ENCODE measurements around the gene ADORA1. TPM values are rescaled to one million over a fixed set of nuclear protein-coding genes. Genes with fewer than 3 reads are reported as not detected.

The ADORA1 gene
- total RNA-seq, 2 donors from 2014 or later = 0.27 to 47.3 TPM

DNA sequence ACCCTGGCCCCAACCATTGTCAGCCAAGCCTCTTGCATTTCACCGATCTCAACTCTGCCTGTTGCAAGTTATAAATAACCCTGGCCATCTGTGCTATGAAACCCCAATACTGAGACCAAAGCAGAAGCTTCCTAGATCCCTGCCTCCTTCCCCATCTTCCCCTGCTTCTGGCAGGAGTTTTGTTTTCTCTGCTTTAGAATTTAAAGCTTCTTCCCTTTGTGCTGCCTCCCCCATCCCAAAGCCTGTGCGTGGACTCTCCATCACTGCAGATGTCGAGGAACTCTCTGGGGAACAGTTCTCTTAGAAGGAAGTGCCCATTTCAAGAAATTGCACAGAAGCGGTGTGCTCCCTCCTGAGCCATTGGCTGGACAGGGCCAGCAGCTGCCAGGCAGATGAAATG is 24.3 kb upstream of the ADORA1 start:
- no peaks in the 10 kb centered on the region for H3K4me1 ChIP-seq (replicated peaks)
- H3K27ac ChIP-seq = no peak overlapping the region
- H3K27me3 ChIP-seq (replicated peaks; ENCODE audit: insufficient read depth) = no peaks in the 10 kb centered on the region
- WGBS = 67% methylated on average over 4 of the region's 4 CpGs
- no peaks in the 10 kb centered on the region for H3K9me3 ChIP-seq
- intact Hi-C loops (cut with DNase I) = no loop called here
- TF ChIP-seq, protein P1, sequence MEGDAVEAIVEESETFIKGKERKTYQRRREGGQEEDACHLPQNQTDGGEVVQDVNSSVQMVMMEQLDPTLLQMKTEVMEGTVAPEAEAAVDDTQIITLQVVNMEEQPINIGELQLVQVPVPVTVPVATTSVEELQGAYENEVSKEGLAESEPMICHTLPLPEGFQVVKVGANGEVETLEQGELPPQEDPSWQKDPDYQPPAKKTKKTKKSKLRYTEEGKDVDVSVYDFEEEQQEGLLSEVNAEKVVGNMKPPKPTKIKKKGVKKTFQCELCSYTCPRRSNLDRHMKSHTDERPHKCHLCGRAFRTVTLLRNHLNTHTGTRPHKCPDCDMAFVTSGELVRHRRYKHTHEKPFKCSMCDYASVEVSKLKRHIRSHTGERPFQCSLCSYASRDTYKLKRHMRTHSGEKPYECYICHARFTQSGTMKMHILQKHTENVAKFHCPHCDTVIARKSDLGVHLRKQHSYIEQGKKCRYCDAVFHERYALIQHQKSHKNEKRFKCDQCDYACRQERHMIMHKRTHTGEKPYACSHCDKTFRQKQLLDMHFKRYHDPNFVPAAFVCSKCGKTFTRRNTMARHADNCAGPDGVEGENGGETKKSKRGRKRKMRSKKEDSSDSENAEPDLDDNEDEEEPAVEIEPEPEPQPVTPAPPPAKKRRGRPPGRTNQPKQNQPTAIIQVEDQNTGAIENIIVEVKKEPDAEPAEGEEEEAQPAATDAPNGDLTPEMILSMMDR (IDR thresholded peaks at IDR 0.05) = no peak
- TF ChIP-seq POLR2A (IDR thresholded peaks at IDR 0.05) = no peak
- no peak for TF ChIP-seq POLR2AphosphoS5 (IDR thresholded peaks at IDR 0.05)
- H3K4me3 ChIP-seq = no peak overlapping the region
- no peaks in the 10 kb centered on the region for H3K36me3 ChIP-seq
- DNase-seq (ENCODE audit: low spot score) = no peak

DNA sequence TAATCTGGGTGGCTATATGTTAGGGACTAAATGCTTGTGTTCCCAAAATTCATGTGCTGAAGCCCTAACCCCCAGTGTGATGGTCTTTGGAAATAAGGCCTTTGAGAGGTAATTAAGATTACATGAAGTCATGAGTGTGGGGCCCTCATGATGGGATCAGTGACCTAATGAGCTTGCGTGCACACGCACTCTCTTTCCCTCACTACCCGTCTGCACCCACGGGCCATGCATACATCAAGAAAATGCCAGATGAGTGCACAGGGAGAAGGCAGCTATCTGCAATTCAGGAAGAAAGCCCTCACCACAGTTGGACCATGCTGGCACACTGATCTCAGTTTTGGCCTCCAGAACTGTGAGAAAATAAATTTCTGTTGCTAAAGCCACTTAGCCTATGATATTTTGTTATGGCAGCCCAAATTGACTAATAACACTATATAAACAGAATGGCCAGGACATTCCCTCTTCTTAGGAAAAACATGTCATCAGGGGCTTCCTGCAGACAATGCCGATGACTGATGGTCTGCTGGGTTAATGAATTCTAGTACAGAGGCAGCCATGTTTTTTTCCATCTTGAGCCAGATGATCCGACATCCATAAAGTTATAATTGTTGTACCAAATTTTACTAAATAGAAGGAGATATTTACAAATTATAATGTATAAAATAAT is 23.6 kb upstream of the ADORA1 start:
- DNase-seq (ENCODE audit: low spot score) = no peak
- Histone ChIP-seq H3K4me1 (replicated peaks) (no peaks in the 10 kb centered on the region), H3K4me3 (no peak overlapping the region), H3K27me3 (replicated peaks; ENCODE audit: insufficient read depth) (peaks cover 2% of the 10 kb centered on the region), H3K9me3 (no peaks in the 10 kb centered on the region), H3K27ac (no peak overlapping the region), H3K36me3 (no peaks in the 10 kb centered on the region)
- WGBS = 89% methylated on average over 6 of the region's 6 CpGs
- intact Hi-C loops (cut with DNase I) = no loop called here
- TF ChIP-seq POLR2A (IDR thresholded peaks at IDR 0.05) (no peak), POLR2AphosphoS5 (IDR thresholded peaks at IDR 0.05) (no peak)
- TF ChIP-seq, protein P1 (IDR thresholded peaks at IDR 0.05) = no peak

DNA sequence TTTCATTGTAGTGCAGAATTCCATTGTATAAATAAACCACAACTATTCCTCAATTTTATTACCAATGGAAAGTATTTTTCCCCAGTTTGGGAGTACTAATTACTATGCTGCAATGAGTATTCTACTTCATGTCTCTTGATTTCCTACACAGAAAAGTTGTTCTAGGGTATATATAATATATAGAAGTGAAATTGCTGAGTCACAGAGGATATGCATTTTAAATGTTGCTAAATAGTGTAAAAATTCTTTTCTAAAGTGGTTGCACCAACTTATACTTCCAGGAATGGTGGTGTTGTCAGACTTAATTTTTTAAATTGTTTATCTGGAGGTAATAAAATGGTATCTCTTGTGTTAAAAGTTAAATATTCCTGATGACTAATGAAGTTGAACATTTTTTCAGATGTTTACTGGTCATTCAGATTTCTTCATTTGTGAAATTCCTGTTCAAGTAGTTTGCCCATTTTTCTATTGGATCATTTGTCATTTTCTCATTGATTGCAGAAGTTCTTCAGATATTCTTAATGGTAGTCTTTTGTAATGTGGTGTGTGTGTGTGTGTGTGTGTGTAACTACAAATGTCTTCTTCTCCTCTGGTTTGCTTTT is 22.6 kb upstream of the ADORA1 start:
- Histone ChIP-seq H3K4me3 (no peak overlapping the region), H3K4me1 (replicated peaks) (no peaks in the 10 kb centered on the region), H3K9me3 (no peaks in the 10 kb centered on the region), H3K27ac (no peak overlapping the region), H3K36me3 (no peaks in the 10 kb centered on the region), H3K27me3 (replicated peaks; ENCODE audit: insufficient read depth) (peaks cover 2% of the 10 kb centered on the region)
- no peak for TF ChIP-seq POLR2AphosphoS5 (IDR thresholded peaks at IDR 0.05)
- TF ChIP-seq POLR2A (IDR thresholded peaks at IDR 0.05) = no peak
- TF ChIP-seq, protein P1 (IDR thresholded peaks at IDR 0.05) = no peak
- intact Hi-C loops (cut with DNase I) = no loop called here
- DNase-seq (ENCODE audit: low spot score) = no peak

DNA sequence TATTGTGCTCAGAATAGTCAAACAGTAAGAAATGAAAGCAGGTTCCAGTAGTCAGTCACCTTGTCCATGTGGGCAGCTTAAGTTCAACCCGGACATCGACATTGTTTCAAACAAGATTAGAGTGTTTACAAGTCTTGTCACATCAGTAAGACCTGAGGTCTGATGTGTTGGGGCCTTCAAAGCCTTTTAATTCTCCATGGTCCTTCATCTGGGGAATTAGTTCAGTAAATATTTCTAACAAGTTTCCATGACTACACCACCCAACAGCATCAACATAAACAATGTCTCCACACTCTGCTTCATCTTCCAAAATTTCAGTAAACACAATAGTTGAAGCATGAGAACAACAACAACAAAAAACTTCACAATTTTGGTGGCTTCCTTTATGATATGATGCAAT is 15.1 kb upstream of the ADORA1 start:
- H3K4me3 ChIP-seq = no peak overlapping the region
- WGBS = 51% methylated on average over 2 of the region's 2 CpGs
- intact Hi-C loops (cut with DNase I) = no loop called here
- H3K9me3 ChIP-seq = no peaks in the 10 kb centered on the region
- H3K36me3 ChIP-seq = no peaks in the 10 kb centered on the region
- H3K27ac ChIP-seq = no peak overlapping the region
- no peak for DNase-seq (ENCODE audit: low spot score)
- TF ChIP-seq POLR2AphosphoS5 (IDR thresholded peaks at IDR 0.05) = no peak
- no peak for TF ChIP-seq POLR2A (IDR thresholded peaks at IDR 0.05)
- TF ChIP-seq, protein P1 (IDR thresholded peaks at IDR 0.05) = no peak
- H3K27me3 ChIP-seq (replicated peaks; ENCODE audit: insufficient read depth) = peaks cover 2% of the 10 kb centered on the region
- no peaks in the 10 kb centered on the region for H3K4me1 ChIP-seq (replicated peaks)

DNA sequence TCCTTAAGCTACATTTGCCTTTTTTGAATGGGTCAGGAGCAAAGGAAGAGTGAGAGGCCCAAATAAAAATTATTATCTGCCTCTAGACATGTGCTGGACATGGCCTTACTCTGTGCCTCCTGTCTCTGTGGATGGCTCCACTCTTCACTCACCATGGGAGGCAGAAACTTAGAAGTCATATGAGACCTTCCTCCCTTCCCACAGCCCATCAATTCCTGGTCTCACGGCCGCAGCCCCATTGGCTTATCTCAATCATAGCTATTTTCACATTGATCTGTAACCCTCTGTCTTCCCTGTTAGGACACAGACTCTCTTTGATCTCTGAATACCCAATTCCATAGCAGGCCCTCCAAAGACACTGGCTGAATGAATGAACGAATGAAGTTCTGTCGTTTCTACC is 14.2 kb upstream of the ADORA1 start:
- intact Hi-C loops (cut with DNase I) = no loop called here
- WGBS = 79% methylated on average over 4 of the region's 4 CpGs
- no peak overlapping the region for H3K4me3 ChIP-seq
- no peaks in the 10 kb centered on the region for H3K36me3 ChIP-seq
- no peaks in the 10 kb centered on the region for H3K4me1 ChIP-seq (replicated peaks)
- TF ChIP-seq POLR2AphosphoS5 (IDR thresholded peaks at IDR 0.05) (no peak), POLR2A (IDR thresholded peaks at IDR 0.05) (no peak)
- TF ChIP-seq, protein P1 (IDR thresholded peaks at IDR 0.05) = no peak
- H3K27ac ChIP-seq = no peak overlapping the region
- no peak for DNase-seq (ENCODE audit: low spot score)
- H3K27me3 ChIP-seq (replicated peaks; ENCODE audit: insufficient read depth) = peaks cover 4% of the 10 kb centered on the region
- H3K9me3 ChIP-seq = no peaks in the 10 kb centered on the region

All from prostate gland (tissue), 2 donors.